ENCODE measurements around the gene PTPRN2.

The PTPRN2 gene

GRCh38 chr7:157828190-157828589 is 759.4 kb downstream of the PTPRN2 start:
- H3K4me3 ChIP-seq (ENCODE audit: low read depth, low read length), result no peak overlapping the region
- DNase-seq (ENCODE audit: low read depth), result no peak
- no peak for TF ChIP-seq MYC (IDR thresholded peaks at IDR 0.05; ENCODE audit: low read depth, low read length)
- TF ChIP-seq, protein P1, sequence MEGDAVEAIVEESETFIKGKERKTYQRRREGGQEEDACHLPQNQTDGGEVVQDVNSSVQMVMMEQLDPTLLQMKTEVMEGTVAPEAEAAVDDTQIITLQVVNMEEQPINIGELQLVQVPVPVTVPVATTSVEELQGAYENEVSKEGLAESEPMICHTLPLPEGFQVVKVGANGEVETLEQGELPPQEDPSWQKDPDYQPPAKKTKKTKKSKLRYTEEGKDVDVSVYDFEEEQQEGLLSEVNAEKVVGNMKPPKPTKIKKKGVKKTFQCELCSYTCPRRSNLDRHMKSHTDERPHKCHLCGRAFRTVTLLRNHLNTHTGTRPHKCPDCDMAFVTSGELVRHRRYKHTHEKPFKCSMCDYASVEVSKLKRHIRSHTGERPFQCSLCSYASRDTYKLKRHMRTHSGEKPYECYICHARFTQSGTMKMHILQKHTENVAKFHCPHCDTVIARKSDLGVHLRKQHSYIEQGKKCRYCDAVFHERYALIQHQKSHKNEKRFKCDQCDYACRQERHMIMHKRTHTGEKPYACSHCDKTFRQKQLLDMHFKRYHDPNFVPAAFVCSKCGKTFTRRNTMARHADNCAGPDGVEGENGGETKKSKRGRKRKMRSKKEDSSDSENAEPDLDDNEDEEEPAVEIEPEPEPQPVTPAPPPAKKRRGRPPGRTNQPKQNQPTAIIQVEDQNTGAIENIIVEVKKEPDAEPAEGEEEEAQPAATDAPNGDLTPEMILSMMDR (IDR thresholded peaks at IDR 0.05; ENCODE audit: low read depth, low read length), result no peak
- TF ChIP-seq POLR2A (IDR thresholded peaks at IDR 0.05; ENCODE audit: extremely low read depth, insufficient read length), result no peak
- TF ChIP-seq, protein P2, sequence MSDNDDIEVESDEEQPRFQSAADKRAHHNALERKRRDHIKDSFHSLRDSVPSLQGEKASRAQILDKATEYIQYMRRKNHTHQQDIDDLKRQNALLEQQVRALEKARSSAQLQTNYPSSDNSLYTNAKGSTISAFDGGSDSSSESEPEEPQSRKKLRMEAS (IDR thresholded peaks at IDR 0.05; ENCODE audit: low read depth, low read length), result no peak

GRCh38 chr7:157827863-157828160 is 759.8 kb downstream of the PTPRN2 start:
- no peak for DNase-seq (ENCODE audit: low read depth)
- TF ChIP-seq POLR2A (IDR thresholded peaks at IDR 0.05; ENCODE audit: extremely low read depth, insufficient read length) (no peak), MYC (IDR thresholded peaks at IDR 0.05; ENCODE audit: low read depth, low read length) (no peak)
- TF ChIP-seq, protein P1 (IDR thresholded peaks at IDR 0.05; ENCODE audit: low read depth, low read length), result no peak
- TF ChIP-seq, protein P2 (IDR thresholded peaks at IDR 0.05; ENCODE audit: low read depth, low read length), result no peak
- H3K4me3 ChIP-seq (ENCODE audit: low read depth, low read length), result no peak overlapping the region

- TF ChIP-seq MYC (IDR thresholded peaks at IDR 0.05; ENCODE audit: low read depth, low read length) (no peak), POLR2A (IDR thresholded peaks at IDR 0.05; ENCODE audit: extremely low read depth, insufficient read length) (no peak)
- TF ChIP-seq, protein P2 (IDR thresholded peaks at IDR 0.05; ENCODE audit: low read depth, low read length), result no peak
- TF ChIP-seq, protein P1 (IDR thresholded peaks at IDR 0.05; ENCODE audit: low read depth, low read length), result no peak
- no peak overlapping the region for H3K4me3 ChIP-seq (ENCODE audit: low read depth, low read length)
- no peak for DNase-seq (ENCODE audit: low read depth)
Observed at GRCh38 chr7:157827045-157827862, 760.4 kb downstream of the PTPRN2 start.

- no peak for TF ChIP-seq MYC (IDR thresholded peaks at IDR 0.05; ENCODE audit: low read depth, low read length)
- TF ChIP-seq, protein P1 (IDR thresholded peaks at IDR 0.05; ENCODE audit: low read depth, low read length), result no peak
- DNase-seq (ENCODE audit: low read depth), result no peak
- H3K4me3 ChIP-seq (ENCODE audit: low read depth, low read length), result no peak overlapping the region
Observed at GRCh38 chr7:157826566-157826965, 761.1 kb downstream of the PTPRN2 start.

GRCh38 chr7:157825325-157825724 is 762.3 kb downstream of the PTPRN2 start:
- TF ChIP-seq, protein P2 (IDR thresholded peaks at IDR 0.05; ENCODE audit: low read depth, low read length), result no peak
- TF ChIP-seq MYC (IDR thresholded peaks at IDR 0.05; ENCODE audit: low read depth, low read length) (no peak), POLR2A (IDR thresholded peaks at IDR 0.05; ENCODE audit: extremely low read depth, insufficient read length) (no peak)
- TF ChIP-seq, protein P1 (IDR thresholded peaks at IDR 0.05; ENCODE audit: low read depth, low read length), result no peak
- DNase-seq (ENCODE audit: low read depth), result no peak
- no peak overlapping the region for H3K4me3 ChIP-seq (ENCODE audit: low read depth, low read length)

DNA sequence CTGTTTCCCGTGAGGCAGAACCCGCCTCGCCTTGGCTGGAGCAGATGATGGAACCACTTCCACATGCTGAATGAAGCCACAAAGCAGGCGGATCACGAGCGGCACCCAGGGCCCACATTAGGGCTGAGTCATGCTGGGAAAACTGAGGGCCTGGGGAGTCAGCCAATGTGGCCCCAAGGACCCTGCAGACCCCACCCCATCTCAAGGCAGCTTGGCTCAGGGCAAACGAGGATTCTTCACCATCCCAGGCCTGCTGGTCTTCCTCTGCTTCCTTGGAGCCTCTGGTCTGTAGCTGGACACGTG is 762.9 kb downstream of the PTPRN2 start:
- no peak overlapping the region for H3K4me3 ChIP-seq (ENCODE audit: low read depth, low read length)
- TF ChIP-seq MYC (IDR thresholded peaks at IDR 0.05; ENCODE audit: low read depth, low read length) (no peak), POLR2A (IDR thresholded peaks at IDR 0.05; ENCODE audit: extremely low read depth, insufficient read length) (no peak)
- TF ChIP-seq, protein P1 (IDR thresholded peaks at IDR 0.05; ENCODE audit: low read depth, low read length), result no peak
- TF ChIP-seq, protein P2 (IDR thresholded peaks at IDR 0.05; ENCODE audit: low read depth, low read length), result no peak
- DNase-seq (ENCODE audit: low read depth), result no peak
